Endothelial cell of umbilical vein (primary cell): ENCODE results near the gene DCTN4. TPM values are rescaled to one million over a fixed set of nuclear protein-coding genes. Genes with fewer than 3 reads are reported as not detected.

Source experiments
- BruUV-seq: library from RNA; stranded (reverse); fragments of 400-500 nt; replicated peaks from 2 replicates; lab custom pipeline; 2021; lab: Mats Ljungman, UMichigan
- CTCF ChIA-PET: fragments of 300-600, 350-600 bp; sonication (Branson Sonifier 250); formaldehyde crosslinking; loops from one replicate; lab custom pipeline; 2021; ENCODE audit warnings: antibody characterized with exemption, inconsistent platforms; lab: Charles Lee
- POLR2A ChIA-PET: fragments of 300-600, 350-600 bp; sonication (Branson Sonifier 250); formaldehyde crosslinking; loops from one replicate; lab custom pipeline; 2021; ENCODE audit warnings: antibody characterized with exemption, inconsistent platforms; lab: Charles Lee
- DNase-seq: peaks from one replicate; pipeline ENCODE4 v3.0.0-alpha.2; 2011; ENCODE audit warnings: low read depth, low spot score
- FAIRE-seq: peaks from 2 replicates; lab custom pipeline; 2011; peaks lifted over from hg19 to GRCh38; lab: Jason Lieb, UNC
- H2AFZ ChIP-seq: 2 replicates; pipeline ENCODE4 v1.6.0; 2012; ENCODE audit warnings: low read depth, low read length, control low read depth, inconsistent platforms
- H3K27ac ChIP-seq: 2 replicates; pipeline ENCODE4 v1.5.1; 2011; ENCODE audit warnings: low read depth, mild to moderate bottlenecking, control low read depth, low read length, moderate library complexity; ENCODE audit not compliant: insufficient read depth
- H3K27me3 ChIP-seq, 2 experiments: 2 replicates each; pipeline versions ENCODE4 v1.6.0 to v1.6.1; 2011; ENCODE audit warnings: low read length in 2 of 2, mixed read lengths in 1 of 2; ENCODE audit not compliant: control insufficient read depth in 2 of 2, insufficient read depth in 2 of 2
- H3K36me3 ChIP-seq, 2 experiments: 2 replicates in 1 of 2; 3 replicates in 1 of 2; pipeline ENCODE4 v1.5.1; 2011; ENCODE audit warnings: low read length in 2 of 2, mild to moderate bottlenecking in 1 of 2, moderate library complexity in 1 of 2; ENCODE audit not compliant: control insufficient read depth in 2 of 2, insufficient read depth in 2 of 2; ENCODE audit errors: extremely low read depth in 1 of 2
- H3K4me1 ChIP-seq: 3 replicates; pipeline ENCODE4 v1.5.1; 2011; ENCODE audit warnings: mild to moderate bottlenecking, low read length; ENCODE audit not compliant: control insufficient read depth, insufficient read depth; ENCODE audit errors: extremely low read depth
- H3K4me2 ChIP-seq: 2 replicates; pipeline ENCODE4 v1.6.1; 2011; ENCODE audit warnings: low read length, control low read depth, mixed read lengths; ENCODE audit not compliant: insufficient read depth
- H3K4me3 ChIP-seq, 3 experiments: fragments of 200-600 bp in 1 of 3; sonication (generic), shearing (Covaris generic) in 1 of 3; replicated peaks in 1 of 3; 2 replicates each; pipeline ENCODE4 v1.5.1; 2011 to 2016; ENCODE audit warnings: control low read depth in 3 of 3, low read length in 3 of 3, mild to moderate bottlenecking in 2 of 3, inconsistent platforms in 1 of 3, low read depth in 1 of 3, moderate library complexity in 1 of 3; ENCODE audit not compliant: insufficient read depth in 1 of 3
- H3K79me2 ChIP-seq: 2 replicates; pipeline ENCODE4 v1.6.0; 2012; ENCODE audit warnings: low read length, inconsistent platforms; ENCODE audit not compliant: control insufficient read depth, insufficient read depth
- H3K9ac ChIP-seq: replicated peaks from 2 replicates; pipeline ENCODE3; 2011; ENCODE audit warnings: low read length, control low read depth; ENCODE audit not compliant: insufficient read depth; ENCODE audit errors: extremely low read depth
- H3K9me1 ChIP-seq: replicated peaks from 3 replicates; pipeline ENCODE4 v1.6.0; 2011; ENCODE audit warnings: mild to moderate bottlenecking, low read length; ENCODE audit not compliant: control insufficient read depth, insufficient read depth; ENCODE audit errors: extremely low read depth
- H3K9me3 ChIP-seq: replicated peaks from 2 replicates; pipeline ENCODE4 v1.5.1; 2012; ENCODE audit warnings: low read length, inconsistent platforms; ENCODE audit not compliant: control insufficient read depth, insufficient read depth
- H4K20me1 ChIP-seq: replicated peaks from 2 replicates; pipeline ENCODE3; 2011; ENCODE audit warnings: mild to moderate bottlenecking, low read length; ENCODE audit not compliant: control insufficient read depth, insufficient read depth; ENCODE audit errors: extremely low read depth
- EZH2 ChIP-seq: IDR thresholded peaks from 2 replicates; pipeline ENCODE4 v1.6.1; 2012; ENCODE audit warnings: borderline replicate concordance, low read depth, mild to moderate bottlenecking, moderate library complexity, low read length, inconsistent platforms; ENCODE audit not compliant: severe bottlenecking
- FOS ChIP-seq: IDR thresholded peaks from 2 replicates; pipeline ENCODE4 v1.6.1; 2011; ENCODE audit warnings: mild to moderate bottlenecking, low read length, moderate library complexity, borderline replicate concordance; ENCODE audit not compliant: insufficient read depth
- GATA2 ChIP-seq: IDR thresholded peaks from 2 replicates; pipeline ENCODE4 v1.7.0; 2011; ENCODE audit warnings: low read depth, mild to moderate bottlenecking, moderate library complexity, mixed read lengths, low read length; ENCODE audit not compliant: insufficient read length, insufficient read depth
- JUN ChIP-seq: IDR thresholded peaks from 2 replicates; pipeline ENCODE4 v1.6.1; 2011; ENCODE audit warnings: borderline replicate concordance, low read depth; ENCODE audit not compliant: insufficient read length, insufficient read depth
- MYC ChIP-seq: IDR thresholded peaks from one replicate; pipeline ENCODE4 v1.6.1; 2011; ENCODE audit warnings: mild to moderate bottlenecking, low read depth, low read length
- POLR2A ChIP-seq: IDR thresholded peaks from 2 replicates; pipeline ENCODE4 v1.6.1; 2012; ENCODE audit warnings: low read depth, mild to moderate bottlenecking, control low read depth, low read length
- POLR2AphosphoS5 ChIP-seq: IDR thresholded peaks from 2 replicates; pipeline ENCODE4 v1.6.1; 2012; ENCODE audit warnings: low read depth, mild to moderate bottlenecking, control low read depth, low read length, moderate library complexity; ENCODE audit not compliant: insufficient read depth
- dilution Hi-C: fragments of 300-500 bp; cut with MboI; formaldehyde crosslinking; loops from one replicate; pipeline ENCODE4 v1.15.0; 2019; ENCODE audit warnings: low sequenced_read_pairs; ENCODE audit not compliant: extremely low pct_ligation_motif_present
- intact Hi-C: fragments of 100-400 bp; cut with micrococcal nuclease; formaldehyde crosslinking; loops from one replicate; pipeline ENCODE4 v1.10.0; 2022
- polyA plus RNA-seq, 4 experiments: library from polyadenylated mRNA; depleted of rRNA in 3 of 4; stranded (reverse) in 3 of 4; unstranded in 1 of 4; fragments of >200 nt; gene quantifications; 2 replicates each; pipeline versions ENCODE4 v1.2.1 to v1.2.3, GENCODE V29; 2011 to 2012; ENCODE audit warnings: missing spikeins in 1 of 4
- total RNA-seq: library from RNA; stranded (reverse); gene quantifications from 2 replicates; pipeline ENCODE4 v1.2.3, GENCODE V29; 2021
- TF ChIP-seq, protein P1 (sequence below): IDR thresholded peaks from 2 replicates; pipeline ENCODE4 v1.6.1; 2011; ENCODE audit not compliant: insufficient read depth, insufficient read length

Gene DCTN4
- total and polyA plus RNA-seq, 2 donors (not counting 3 experiments of a cell fraction or from before 2014, with no cell fraction given) = 22.4 to 47.3 TPM

DNA sequence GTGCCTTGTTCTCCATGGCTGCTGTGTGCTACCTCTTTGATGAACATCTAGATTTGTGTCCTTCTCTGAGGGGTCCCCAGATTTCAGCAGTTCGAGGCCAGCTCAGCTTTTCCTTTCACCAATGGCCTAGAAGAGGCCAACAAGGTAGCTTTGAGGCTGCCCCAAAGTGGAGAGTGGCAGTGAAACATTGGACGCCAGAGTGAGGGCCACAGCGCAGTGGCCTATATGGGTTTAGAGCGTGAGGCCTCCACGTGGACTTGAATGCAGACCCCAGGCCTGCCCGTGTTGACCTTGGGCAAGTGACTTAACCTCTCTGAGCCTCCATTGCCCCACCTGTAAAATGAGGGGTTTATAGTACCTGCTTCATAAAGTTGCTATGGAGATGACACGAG is 85.9 kb downstream of the DCTN4 start:
- H3K27ac ChIP-seq = no peak overlapping the region
- ChIA-PET POLR2A (no interaction called here), CTCF (interaction anchor here (0.6 to 3.0 kb wide), 7 partner anchors 10 to 113 kb away, joined by 3 to 16 read pairs (median 4); partner anchors contain the start of genes MYOZ3, RBM22 and SMIM3)
- peak overlapping the region; percentile 99 for H2AFZ ChIP-seq
- no peaks in the 10 kb centered on the region for H4K20me1 ChIP-seq
- BruUV-seq = no TSS peak
- dilution Hi-C loops = no loop called here
- no peaks in the 10 kb centered on the region for H3K9me3 ChIP-seq
- peak overlapping the region in 2 of 3 experiments; percentile 53 to 55 for H3K4me3 ChIP-seq
- no peaks in the 10 kb centered on the region for H3K9me1 ChIP-seq
- H3K4me2 ChIP-seq = peak overlapping the region; percentile 65
- FAIRE-seq = no peak
- TF ChIP-seq GATA2 = no peak
- no peak for TF ChIP-seq POLR2AphosphoS5
- TF ChIP-seq, protein P1, sequence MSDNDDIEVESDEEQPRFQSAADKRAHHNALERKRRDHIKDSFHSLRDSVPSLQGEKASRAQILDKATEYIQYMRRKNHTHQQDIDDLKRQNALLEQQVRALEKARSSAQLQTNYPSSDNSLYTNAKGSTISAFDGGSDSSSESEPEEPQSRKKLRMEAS = no peak
- no peak for TF ChIP-seq EZH2
- no peak for TF ChIP-seq JUN
- H3K4me1 ChIP-seq = peaks cover 13% of the 10 kb centered on the region
- intact Hi-C loops = no loop called here
- DNase-seq = no peak
- H3K27me3 ChIP-seq = peaks cover 6 to 12% of the 10 kb centered on the region in 2 experiments
- no peaks in the 10 kb centered on the region for H3K36me3 ChIP-seq
- no peak overlapping the region for H3K9ac ChIP-seq
- no peaks in the 10 kb centered on the region for H3K79me2 ChIP-seq

DNA sequence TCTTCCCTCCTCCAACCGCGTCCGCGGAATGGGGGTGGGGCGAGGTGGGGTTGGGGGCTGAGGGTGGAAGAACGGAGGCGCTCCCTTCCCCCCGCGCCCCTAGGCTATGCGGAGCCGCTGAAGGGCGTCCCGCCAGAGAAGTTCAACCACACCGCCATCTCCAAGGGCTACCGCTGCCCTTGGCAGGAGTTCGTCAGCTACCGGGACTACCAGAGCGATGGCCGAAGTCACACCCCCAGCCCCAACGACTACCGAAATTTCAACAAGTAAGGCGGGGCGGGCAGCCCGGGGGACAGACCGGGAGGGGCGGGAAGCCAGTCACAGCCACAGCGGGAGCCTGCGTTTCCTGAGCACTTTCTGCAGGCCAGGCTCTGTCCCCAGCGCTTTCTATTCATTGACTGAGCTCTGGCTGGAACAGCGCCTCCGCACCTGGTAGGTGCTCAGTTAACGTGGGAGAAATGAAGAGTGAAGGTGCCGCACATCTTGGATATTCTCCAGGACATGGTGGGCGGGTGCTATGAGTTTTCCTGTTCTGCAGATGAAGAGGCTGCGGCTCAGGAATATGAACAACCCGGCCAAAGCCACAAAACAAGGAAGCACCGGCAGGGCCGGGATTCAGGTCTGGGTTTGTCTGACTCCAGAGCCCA is 86.5 kb downstream of the DCTN4 start:
- peak; percentile 47 for DNase-seq
- H3K9ac ChIP-seq = no peak overlapping the region
- CTCF ChIA-PET = interaction anchor here (0.6 to 3.0 kb wide), 7 partner anchors 11 to 112 kb away, joined by 3 to 16 read pairs (median 4); partner anchors contain the start of genes MYOZ3, RBM22 and SMIM3

More for the DNA sequence above, 86.5 kb downstream of the DCTN4 start:
- dilution Hi-C loops (no loop called here), intact Hi-C loops (no loop called here)
- peak; percentile 88 for FAIRE-seq
- H3K9me1 ChIP-seq = no peaks in the 10 kb centered on the region
- H3K36me3 ChIP-seq = no peaks in the 10 kb centered on the region
- H3K4me1 ChIP-seq = peaks cover 13% of the 10 kb centered on the region
- no peaks in the 10 kb centered on the region for H4K20me1 ChIP-seq
- no TSS peak for BruUV-seq
- POLR2A ChIA-PET = no interaction called here
- peaks cover 8 to 12% of the 10 kb centered on the region in 2 experiments for H3K27me3 ChIP-seq
- peak overlapping the region; percentile 43 to 55 (median 53) for H3K4me3 ChIP-seq
- H3K9me3 ChIP-seq = no peaks in the 10 kb centered on the region
- no peak overlapping the region for H3K27ac ChIP-seq
- H2AFZ ChIP-seq = peak overlapping the region; percentile 99
- TF ChIP-seq JUN = no peak
- TF ChIP-seq EZH2 = no peak
- no peak for TF ChIP-seq MYC
- TF ChIP-seq GATA2 = no peak
- TF ChIP-seq, protein P1 = no peak
- no peak for TF ChIP-seq FOS
- no peak for TF ChIP-seq POLR2A
- peak overlapping the region; percentile 65 for H3K4me2 ChIP-seq
- no peaks in the 10 kb centered on the region for H3K79me2 ChIP-seq
